Heart left ventricle (tissue), 16 donors: ENCODE data around the gene SKOR1. TPM values are rescaled to one million over a fixed set of nuclear protein-coding genes. Genes with fewer than 3 reads are reported as not detected.
A peak's percentile ranks its signal among the peaks of the same experiment; 100 is the strongest.

Source experiments
- ATAC-seq, 4 donors: fragments of 200-7000 bp; cut with Tn5 transposase; one replicate each; pipeline ENCODE4 v1.9.1; 2020 to 2022; ENCODE audit warnings: moderate library complexity in 4 of 4, mild to moderate bottlenecking in 3 of 4, moderate number of reproducible peaks in 1 of 4
- DNase-seq, 5 donors: peaks; one replicate each; pipeline ENCODE4 v3.0.0-alpha.2; 2020
- H3K27ac ChIP-seq, 12 donors: fragments of 200-600 bp; sonication (generic) in 4 of 12; one replicate each; pipeline versions ENCODE4 v1.5.0 to v1.8.0; 2016 to 2022; ENCODE audit warnings: mild to moderate bottlenecking in 2 of 12
- H3K27me3 ChIP-seq, 9 donors: fragments of 200-600 bp; sonication (generic) in 2 of 9; one replicate each; pipeline versions ENCODE4 v1.5.1 to v1.8.0; 2016 to 2022; ENCODE audit warnings: mild to moderate bottlenecking in 3 of 9
- H3K36me3 ChIP-seq, 9 donors: fragments of 200-600 bp; sonication (generic) in 2 of 9; one replicate each; pipeline versions ENCODE4 v1.5.0 to v1.8.0; 2018 to 2022; ENCODE audit warnings: mild to moderate bottlenecking in 2 of 9
- H3K4me1 ChIP-seq, 12 donors: fragments of 200-600 bp; sonication (generic) in 4 of 12; one replicate each; pipeline versions ENCODE4 v1.5.0 to v1.8.0; 2016 to 2022; ENCODE audit warnings: mild to moderate bottlenecking in 3 of 12
- H3K4me3 ChIP-seq, 12 donors: fragments of 200-600 bp; sonication (generic) in 4 of 12; one replicate each; pipeline versions ENCODE4 v1.5.0 to v1.8.0; 2017 to 2022; ENCODE audit warnings: mild to moderate bottlenecking in 9 of 12, moderate library complexity in 4 of 12
- H3K9me3 ChIP-seq, 12 donors: fragments of 200-600 bp; sonication (generic) in 4 of 12; one replicate each; pipeline versions ENCODE4 v1.5.0 to v1.8.0; 2016 to 2022; ENCODE audit warnings: mild to moderate bottlenecking in 1 of 12
- POLR2A ChIP-seq, 2 donors: fragments of 450-650 bp; IDR thresholded peaks; one replicate each; pipeline ENCODE4 v1.6.1; 2017; ENCODE audit warnings: antibody characterized with exemption in 2 of 2, mild to moderate bottlenecking in 2 of 2, moderate library complexity in 2 of 2
- WGBS, 4 donors: extraction: QIAGEN DNeasy Blood & Tissue Kit in 2 of 4; methylation state at CpG; one replicate each; pipeline versions ENCODE4 v1.1.5 to v1.1.7; 2013 to 2018; 5-methylcytosine and 5-hydroxymethylcytosine counted together
- intact Hi-C, 10 donors: fragments of 100-400 bp; cut with DNase I; formaldehyde crosslinking; loops; one replicate each; pipeline versions ENCODE4 v1.11.1 to v1.14.2; 2022
- polyA plus RNA-seq, 2 donors: library from polyadenylated mRNA; stranded (reverse); fragments of 200-250 nt; gene quantifications; one replicate each; pipeline ENCODE4 v1.2.3, GENCODE V29; 2013
- total RNA-seq, 9 donors: library from RNA; depleted of rRNA in 2 of 9; stranded (reverse); fragments of >200 nt in 2 of 9; fragmentation: NEBNext Ultra II Directional in 3 of 9; extraction: Animal tissue kit (Norgen Biotek cat#: 25700) in 3 of 9; gene quantifications; one replicate each; pipeline versions ENCODE4 v1.1.0 to v1.2.4, GENCODE V29; 2016 to 2023
- TF ChIP-seq, protein P1 (sequence below), 12 donors: fragments of 200-600 bp; sonication (generic) in 4 of 12; IDR thresholded peaks; one replicate each; pipeline versions ENCODE4 v1.5.0 to v1.8.0; 2018 to 2022; ENCODE audit warnings: antibody characterized with exemption in 12 of 12, mild to moderate bottlenecking in 5 of 12
- donor health status: ischemic (EF 13 %, LVEDD 7.1; RV severe dilation, severe dysfunction).
- donor health status: healthy with polysubstance abuse.
- donor health status: DM: no; HTN: yes; CAD: no.
- donor health status: DM: no; HTN: no; CAD: no.
- donor health status: ischemic (EF 25% LVEDD 6.9; RV normal size, moderate dysfunction).
- donor health status: ischemic (EF 25% LVEDD 5.7; RV mildly dilated, moderate dysfunction).
- donor health status: healthy.
- donor health status: DM: yes; HTN: yes; CAD: no.
- donor health status: ischemic (EF 35%, LVEDD 5.7; RV mildly dilated, moderate dysfunction).
- donor health status: nonischemic (EF 11% LVEDD 7.7; RV severe dilation, severe dysfunction).
- donor health status: DM: yes; HTN: yes; CAD: no.
- donor health status: PGD.
- donor health status: ischemic (EF 29% LVEDD 5.4; RV normal size, mild dysfunction).
- donor health status: nonischemic (EF 23%, LVEDD 6.1; RV moderate dilation, normal function).

Gene SKOR1
- total and polyA plus RNA-seq, 11 donors = 0.07 to 0.27 (median 0.19) TPM; not detected in 2

DNA sequence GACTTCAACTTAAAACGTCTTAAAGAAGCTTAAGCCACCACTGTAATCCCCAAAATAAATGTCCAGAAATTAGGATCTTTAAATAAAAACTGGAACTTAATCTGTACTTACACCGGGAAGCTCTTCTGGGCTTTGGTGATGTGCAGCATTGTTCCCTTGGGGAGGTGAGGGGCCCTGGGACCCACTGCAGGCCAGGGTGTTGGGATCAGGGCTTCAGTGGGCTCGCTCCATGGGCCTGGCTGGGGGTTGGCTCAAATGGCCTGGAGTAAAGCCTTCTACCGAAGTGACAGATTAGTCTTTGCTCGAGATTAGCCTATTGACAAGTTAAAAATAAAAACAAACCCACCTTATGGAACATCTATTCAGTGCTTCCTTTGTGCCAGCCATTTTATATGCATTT lies 20.7 kb downstream of the SKOR1 start:
- Histone ChIP-seq H3K4me1 (peaks cover 0 to 13% (median 5%) of the 10 kb centered on the region in 12 donors), H3K9me3 (peaks cover 0 to 4% (median 0%) of the 10 kb centered on the region in 12 donors), H3K4me3 (no peak overlapping the region), H3K27me3 (no peaks in the 10 kb centered on the region), H3K36me3 (no peaks in the 10 kb centered on the region), H3K27ac (no peak overlapping the region)
- 84 to 91% (median 85%) methylated on average over 5 of the region's 5 CpGs for WGBS, 4 donors
- DNase-seq (no peak), ATAC-seq (no peak)
- intact Hi-C loops = no loop called here
- TF ChIP-seq, protein P1, sequence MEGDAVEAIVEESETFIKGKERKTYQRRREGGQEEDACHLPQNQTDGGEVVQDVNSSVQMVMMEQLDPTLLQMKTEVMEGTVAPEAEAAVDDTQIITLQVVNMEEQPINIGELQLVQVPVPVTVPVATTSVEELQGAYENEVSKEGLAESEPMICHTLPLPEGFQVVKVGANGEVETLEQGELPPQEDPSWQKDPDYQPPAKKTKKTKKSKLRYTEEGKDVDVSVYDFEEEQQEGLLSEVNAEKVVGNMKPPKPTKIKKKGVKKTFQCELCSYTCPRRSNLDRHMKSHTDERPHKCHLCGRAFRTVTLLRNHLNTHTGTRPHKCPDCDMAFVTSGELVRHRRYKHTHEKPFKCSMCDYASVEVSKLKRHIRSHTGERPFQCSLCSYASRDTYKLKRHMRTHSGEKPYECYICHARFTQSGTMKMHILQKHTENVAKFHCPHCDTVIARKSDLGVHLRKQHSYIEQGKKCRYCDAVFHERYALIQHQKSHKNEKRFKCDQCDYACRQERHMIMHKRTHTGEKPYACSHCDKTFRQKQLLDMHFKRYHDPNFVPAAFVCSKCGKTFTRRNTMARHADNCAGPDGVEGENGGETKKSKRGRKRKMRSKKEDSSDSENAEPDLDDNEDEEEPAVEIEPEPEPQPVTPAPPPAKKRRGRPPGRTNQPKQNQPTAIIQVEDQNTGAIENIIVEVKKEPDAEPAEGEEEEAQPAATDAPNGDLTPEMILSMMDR (IDR thresholded peaks at IDR 0.05) = no peak
- no peak for TF ChIP-seq POLR2A (IDR thresholded peaks at IDR 0.05)

DNA sequence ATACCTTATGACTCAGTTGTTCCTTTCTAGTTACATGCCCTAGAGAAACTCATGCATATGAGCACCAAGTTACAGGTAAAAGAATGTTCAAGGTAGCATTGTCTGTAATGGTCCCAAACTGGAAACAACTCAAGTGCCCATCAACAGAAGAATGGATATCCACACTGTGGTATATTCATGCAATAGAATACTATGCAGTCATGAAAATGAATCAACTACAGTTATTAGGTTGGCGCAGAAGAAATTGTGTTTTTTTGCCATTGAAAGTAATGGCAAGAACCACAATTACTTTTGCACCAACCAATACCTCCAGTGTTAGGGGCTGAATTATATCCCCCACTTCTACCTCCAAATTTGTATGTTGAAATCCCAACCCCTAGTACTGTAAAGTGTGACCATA lies 24.2 kb downstream of the SKOR1 start:
- Histone ChIP-seq H3K27me3 (no peaks in the 10 kb centered on the region), H3K36me3 (no peaks in the 10 kb centered on the region), H3K4me3 (no peak overlapping the region), H3K27ac (no peak overlapping the region), H3K4me1 (peaks cover 0 to 7% (median 0%) of the 10 kb centered on the region in 12 donors), H3K9me3 (peaks cover 0 to 4% (median 0%) of the 10 kb centered on the region in 12 donors)
- intact Hi-C loops = no loop called here
- 96 to 100% (median 98%) methylated on average over 1 of the region's 1 CpG for WGBS, 4 donors
- no peak for DNase-seq
- TF ChIP-seq, protein P1 (IDR thresholded peaks at IDR 0.05) = no peak
- TF ChIP-seq POLR2A (IDR thresholded peaks at IDR 0.05) = no peak
- no peak for ATAC-seq

DNA sequence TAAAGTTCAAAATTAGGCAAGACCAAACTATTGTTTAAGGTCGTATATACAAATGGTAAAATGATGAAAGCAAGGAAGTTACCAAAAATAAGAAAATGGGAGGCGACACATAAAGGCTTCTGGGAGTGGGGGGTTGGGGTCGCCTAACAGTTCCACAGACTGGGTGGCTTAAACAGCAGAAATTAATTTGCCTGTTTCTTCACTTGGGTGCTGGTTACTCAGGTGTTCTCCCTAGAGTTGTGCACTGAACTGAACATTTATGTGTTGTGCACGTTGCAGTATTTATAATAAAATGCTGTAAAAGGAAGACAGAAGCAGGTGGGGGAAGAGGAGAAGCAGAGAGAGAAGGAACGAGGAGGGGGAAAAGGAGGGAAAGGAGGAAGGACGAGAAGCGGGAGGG lies 25.0 kb downstream of the SKOR1 start:
- peaks cover 0 to 7% (median 0%) of the 10 kb centered on the region in 12 donors for H3K4me1 ChIP-seq
- TF ChIP-seq, protein P1 (IDR thresholded peaks at IDR 0.05) = no peak
- TF ChIP-seq POLR2A (IDR thresholded peaks at IDR 0.05) = no peak
- intact Hi-C loops = no loop called here
- no peak overlapping the region for H3K27ac ChIP-seq
- peaks cover 0 to 4% (median 0%) of the 10 kb centered on the region in 12 donors for H3K9me3 ChIP-seq
- ATAC-seq (no peak), DNase-seq (no peak)
- no peaks in the 10 kb centered on the region for H3K27me3 ChIP-seq
- no peak overlapping the region for H3K4me3 ChIP-seq
- 70 to 76% (median 72%) methylated on average over 7 of the region's 7 CpGs for WGBS, 4 donors
- no peaks in the 10 kb centered on the region for H3K36me3 ChIP-seq

DNA sequence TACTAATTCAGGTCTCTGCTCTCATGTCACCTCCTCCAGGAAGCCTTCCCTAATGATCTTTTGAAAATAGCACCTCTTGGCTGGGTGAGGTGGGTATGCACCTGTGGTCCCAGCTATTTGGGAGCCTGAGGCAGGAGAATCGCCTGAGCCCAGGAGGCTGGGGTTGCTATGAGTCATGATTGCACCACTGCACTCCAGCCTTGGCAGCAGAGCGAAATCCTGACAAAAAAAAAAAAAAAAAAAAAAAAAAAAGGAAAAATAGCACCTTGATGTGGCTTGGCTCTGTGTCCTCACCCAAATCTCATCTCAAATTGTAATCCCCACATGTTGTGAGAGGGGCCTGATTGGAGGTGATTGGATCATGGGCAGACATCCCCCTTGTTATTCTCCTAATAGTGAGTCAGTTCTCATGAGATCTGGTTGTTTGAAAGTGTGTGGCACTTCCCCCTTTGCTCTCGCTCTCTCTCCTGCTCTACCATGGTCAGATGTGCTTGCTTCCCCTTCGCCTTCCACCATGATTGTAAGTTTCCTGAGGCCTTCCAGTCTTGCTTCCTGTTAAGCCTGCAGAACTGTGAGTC lies 25.8 kb downstream of the SKOR1 start:
- ATAC-seq = peak in 2 of 4 donors; percentile 22
- no peaks in the 10 kb centered on the region for H3K36me3 ChIP-seq
- no peaks in the 10 kb centered on the region for H3K27me3 ChIP-seq
- intact Hi-C loops = no loop called here
- peaks cover 0 to 7% (median 0%) of the 10 kb centered on the region in 12 donors for H3K4me1 ChIP-seq
- TF ChIP-seq, protein P1 (IDR thresholded peaks at IDR 0.05) = no peak
- no peak for TF ChIP-seq POLR2A (IDR thresholded peaks at IDR 0.05)
- no peak overlapping the region for H3K4me3 ChIP-seq
- DNase-seq = no peak
- peaks cover 0 to 4% (median 0%) of the 10 kb centered on the region in 12 donors for H3K9me3 ChIP-seq
- H3K27ac ChIP-seq = peak overlapping the region in 1 of 12 donors; percentile 13
- WGBS, 4 donors = 81 to 91% (median 87%) methylated on average over 4 of the region's 4 CpGs
